Activated CD4-positive, alpha-beta T cell treated with anti-CD3 and anti-CD28 coated beads, Interleukin-2, amount 50 U/mL, for 16 hours (primary cell): ENCODE measurements around the gene C1QL3.

Source experiments
- DNase-seq: peaks from one replicate; pipeline ENCODE4 v3.0.0-alpha.2; 2020

Gene C1QL3

GRCh38 chr10:16521311-16522016 is at the start of gene C1QL3:
Gene C1QL3, minus strand, starts transcription at chr10:16521879. Its CDS starts 814 bp downstream, at chr10:16521065.
- peak; percentile 32 for DNase-seq

GRCh38 chr10:16570731-16571130 is 49.1 kb upstream of the C1QL3 start:
- peak; percentile 29 for DNase-seq

- DNase-seq: no peak
Measured at GRCh38 chr10:16566202-16566805, 44.6 kb upstream of the C1QL3 start.

- no peak for DNase-seq
Measured at GRCh38 chr10:16565604-16566003, 43.9 kb upstream of the C1QL3 start.

GRCh38 chr10:16562891-16563290 is 41.2 kb upstream of the C1QL3 start:
- no peak for DNase-seq

GRCh38 chr10:16559236-16559773 is 37.6 kb upstream of the C1QL3 start:
- DNase-seq: no peak

- DNase-seq: no peak
Measured at GRCh38 chr10:16547973-16548372, 26.3 kb upstream of the C1QL3 start.

- DNase-seq: peak; percentile 42
Measured at GRCh38 chr10:16545116-16545736, 23.5 kb upstream of the C1QL3 start.

- no peak for DNase-seq
Measured at GRCh38 chr10:16544591-16544990, 22.9 kb upstream of the C1QL3 start.

GRCh38 chr10:16544099-16544498 is 22.4 kb upstream of the C1QL3 start:
- no peak for DNase-seq

GRCh38 chr10:16536155-16536554 is 14.5 kb upstream of the C1QL3 start:
- no peak for DNase-seq

GRCh38 chr10:16529853-16530252 is 8.2 kb upstream of the C1QL3 start:
- no peak for DNase-seq

- DNase-seq: no peak
Measured at GRCh38 chr10:16527452-16527851, 5.8 kb upstream of the C1QL3 start.

GRCh38 chr10:16520900-16521299 is 779 bp downstream of the C1QL3 start:
- peak; percentile 43 for DNase-seq

GRCh38 chr10:16519908-16520861 is 1.5 kb downstream of the C1QL3 start:
- DNase-seq: no peak

- no peak for DNase-seq
Measured at GRCh38 chr10:16519250-16519907, 2.3 kb downstream of the C1QL3 start.

GRCh38 chr10:16518822-16519221 is 2.9 kb downstream of the C1QL3 start:
- no peak for DNase-seq

GRCh38 chr10:16510843-16511242 is 10.8 kb downstream of the C1QL3 start:
- no peak for DNase-seq

- DNase-seq: no peak
Measured at GRCh38 chr10:16509996-16510395, 11.7 kb downstream of the C1QL3 start.

GRCh38 chr10:16505161-16505560 is 16.5 kb downstream of the C1QL3 start:
- DNase-seq: no peak

GRCh38 chr10:16497911-16498310 is 23.8 kb downstream of the C1QL3 start:
- no peak for DNase-seq

- DNase-seq: no peak
Measured at GRCh38 chr10:16493884-16494536, 27.7 kb downstream of the C1QL3 start.
